Measurements from ENCODE around the gene RAB30.

The RAB30 gene

DNA sequence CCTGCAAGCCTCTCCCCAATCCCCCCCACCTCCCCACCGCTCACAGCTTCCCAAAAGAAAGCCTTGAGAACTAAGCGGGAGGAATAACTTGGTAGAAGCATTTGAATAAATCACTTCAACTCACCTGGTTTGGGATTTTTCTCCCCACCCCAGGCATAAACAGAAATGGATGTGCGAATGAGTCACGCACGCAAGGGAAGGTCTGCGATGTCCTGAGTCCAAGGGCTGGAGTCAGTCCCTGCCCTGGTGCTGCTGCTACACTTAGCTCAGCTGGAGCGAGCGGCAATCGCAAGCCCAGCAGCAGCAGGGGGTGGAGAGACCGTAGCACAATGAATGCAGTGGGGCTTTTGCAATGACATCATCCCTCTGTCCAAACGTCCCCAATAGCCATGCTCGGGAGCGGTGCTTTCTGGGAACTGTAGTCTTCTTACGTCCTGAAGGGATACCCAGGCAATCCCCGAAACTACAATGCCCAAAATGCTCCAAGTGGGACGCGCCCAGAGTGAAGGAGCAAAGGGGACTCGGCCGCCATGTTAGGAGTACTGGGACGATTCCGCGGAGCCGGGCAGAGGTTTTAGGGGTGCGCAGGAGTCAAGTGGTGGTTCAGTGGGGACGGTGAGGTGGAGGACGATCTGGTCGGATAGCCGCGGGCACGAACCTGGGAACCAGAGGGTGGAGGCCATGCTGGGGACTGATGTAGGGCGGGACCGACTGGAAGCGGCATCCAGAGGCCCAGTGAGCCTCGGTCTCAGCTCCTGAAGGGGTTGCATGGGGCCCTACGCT, at the start of gene RAB30 (continued):
- peak; percentile 61; the same call in 1 of the 2 replicates for TF ChIP-seq ZNF580 (tag by site-specific recombination; IDR thresholded peaks at IDR 0.05)
- no peak for TF ChIP-seq ZNF239 (tag by site-specific recombination; IDR thresholded peaks at IDR 0.05)
- TF ChIP-seq ZBTB20 (tag by site-specific recombination; IDR thresholded peaks at IDR 0.05) = peak; percentile 41; the same call in 1 of the 2 replicates
- peak; percentile 74; the same call in 1 of the 2 replicates for TF ChIP-seq ZNF24 (tag by site-specific recombination; IDR thresholded peaks at IDR 0.05)
- no peak for TF ChIP-seq ZNF274 (IDR thresholded peaks at IDR 0.05; ENCODE audit: low read length)
- no peak for TF ChIP-seq ZNF274 (tag by site-specific recombination; IDR thresholded peaks at IDR 0.05; ENCODE audit: borderline replicate concordance)
- TF ChIP-seq, protein P1, sequence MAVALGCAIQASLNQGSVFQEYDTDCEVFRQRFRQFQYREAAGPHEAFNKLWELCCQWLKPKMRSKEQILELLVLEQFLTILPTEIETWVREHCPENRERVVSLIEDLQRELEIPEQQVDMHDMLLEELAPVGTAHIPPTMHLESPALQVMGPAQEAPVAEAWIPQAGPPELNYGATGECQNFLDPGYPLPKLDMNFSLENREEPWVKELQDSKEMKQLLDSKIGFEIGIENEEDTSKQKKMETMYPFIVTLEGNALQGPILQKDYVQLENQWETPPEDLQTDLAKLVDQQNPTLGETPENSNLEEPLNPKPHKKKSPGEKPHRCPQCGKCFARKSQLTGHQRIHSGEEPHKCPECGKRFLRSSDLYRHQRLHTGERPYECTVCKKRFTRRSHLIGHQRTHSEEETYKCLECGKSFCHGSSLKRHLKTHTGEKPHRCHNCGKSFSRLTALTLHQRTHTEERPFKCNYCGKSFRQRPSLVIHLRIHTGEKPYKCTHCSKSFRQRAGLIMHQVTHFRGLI (tag by site-specific recombination; IDR thresholded peaks at IDR 0.05) = peak; percentile 97
- TF ChIP-seq PRDM1 (tag by site-specific recombination; IDR thresholded peaks at IDR 0.05) = peak; percentile 62; the same call in 1 of the 2 replicates
- TF ChIP-seq ZNF221 (tag by site-specific recombination; IDR thresholded peaks at IDR 0.05; ENCODE audit: borderline replicate concordance) = no peak
- TF ChIP-seq, protein P2, sequence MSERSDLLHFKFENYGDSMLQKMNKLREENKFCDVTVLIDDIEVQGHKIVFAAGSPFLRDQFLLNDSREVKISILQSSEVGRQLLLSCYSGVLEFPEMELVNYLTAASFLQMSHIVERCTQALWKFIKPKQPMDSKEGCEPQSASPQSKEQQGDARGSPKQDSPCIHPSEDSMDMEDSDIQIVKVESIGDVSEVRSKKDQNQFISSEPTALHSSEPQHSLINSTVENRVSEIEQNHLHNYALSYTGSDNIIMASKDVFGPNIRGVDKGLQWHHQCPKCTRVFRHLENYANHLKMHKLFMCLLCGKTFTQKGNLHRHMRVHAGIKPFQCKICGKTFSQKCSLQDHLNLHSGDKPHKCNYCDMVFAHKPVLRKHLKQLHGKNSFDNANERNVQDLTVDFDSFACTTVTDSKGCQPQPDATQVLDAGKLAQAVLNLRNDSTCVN (tag by site-specific recombination; optimal IDR thresholded peaks at IDR 0.05) = peak; percentile 68
- TF ChIP-seq ZNF140 (tag by site-specific recombination; IDR thresholded peaks at IDR 0.05) = 0 out of 2 replicates have a peak, but pooled peaks have one; percentile 45
- TF ChIP-seq ZNF529 (tag by site-specific recombination; IDR thresholded peaks at IDR 0.05; ENCODE audit: insufficient replicate concordance) = no peak

DNA sequence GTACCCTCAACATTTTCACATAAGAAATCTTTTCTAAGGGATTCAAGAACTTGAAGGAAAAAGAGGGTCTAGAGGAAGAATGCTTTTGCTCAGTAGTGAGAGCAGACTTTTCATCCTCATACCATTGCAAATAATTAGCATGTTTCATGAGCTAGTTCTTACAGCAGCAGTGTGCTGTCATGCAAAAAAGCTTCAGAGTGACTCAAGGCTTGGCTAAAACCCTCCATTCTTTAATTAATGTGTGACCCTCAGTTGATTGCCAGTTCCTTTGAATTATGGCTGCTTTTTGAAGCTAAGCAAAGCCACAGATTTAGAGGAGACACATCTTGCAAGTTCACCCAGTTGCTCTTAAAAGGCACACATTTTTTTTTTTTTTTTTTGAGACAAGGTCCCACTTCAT, 48.6 kb upstream of the RAB30 start:
- Histone ChIP-seq H3K36me3 (ENCODE audit: control insufficient read depth in 2 of 2, insufficient read depth in 1 of 2, low read length in 2 of 2) (no peaks in the 10 kb centered on the region), H3K4me1 (ENCODE audit: control insufficient read depth, insufficient read depth, low read length) (no peaks in the 10 kb centered on the region; the same call in 1 of the 2 replicates), H3K4me3 (ENCODE audit: low read depth, low read length) (no peak overlapping the region), H3K9me3 (ENCODE audit: control insufficient read depth, insufficient read depth, low read depth, low read length) (no peaks in the 10 kb centered on the region), H3K27ac (ENCODE audit: extremely low read depth, low read depth, low read length) (no peak overlapping the region)
- CTCF ChIA-PET = interaction anchor here (0.6 kb wide), 2 partner anchors 13 to 64 kb away, joined by 3 to 4 read pairs; no protein-coding TSS in a partner anchor
- POLR2A ChIA-PET = interaction anchor here (0.7 kb wide), 1 partner anchor 14 kb away, joined by 9 read pairs; no protein-coding TSS in a partner anchor
- no peak for TF ChIP-seq BCL11B (tag by site-specific recombination; IDR thresholded peaks at IDR 0.05; ENCODE audit: low read depth)
- TF ChIP-seq GLI4 (tag by site-specific recombination; IDR thresholded peaks at IDR 0.05) = no peak
- TF ChIP-seq ZNF560 (tag by site-specific recombination; IDR thresholded peaks at IDR 0.05; ENCODE audit: borderline replicate concordance) = no peak
- TF ChIP-seq ZSCAN16 (tag by site-specific recombination; IDR thresholded peaks at IDR 0.05) = no peak
- TF ChIP-seq ZNF10 (tag by site-specific recombination; IDR thresholded peaks at IDR 0.05) = no peak
- no peak for TF ChIP-seq SCRT2 (tag by site-specific recombination; IDR thresholded peaks at IDR 0.05)
- TF ChIP-seq ZNF16 (tag by site-specific recombination; IDR thresholded peaks at IDR 0.05; ENCODE audit: low read depth) = no peak
- no peak for TF ChIP-seq ZNF596 (tag by site-specific recombination; IDR thresholded peaks at IDR 0.05)
- no peak for TF ChIP-seq ZNF223 (tag by site-specific recombination; IDR thresholded peaks at IDR 0.05)
- no peak for TF ChIP-seq KLF7 (tag by site-specific recombination; IDR thresholded peaks at IDR 0.05; ENCODE audit: borderline replicate concordance)
- TF ChIP-seq ZNF335 (tag by site-specific recombination; conservative IDR thresholded peaks at IDR 0.05) = no peak
- TF ChIP-seq ZNF266 (tag by site-specific recombination; IDR thresholded peaks at IDR 0.05; ENCODE audit: low read depth) = no peak
- no peak for TF ChIP-seq ZNF175 (tag by site-specific recombination; IDR thresholded peaks at IDR 0.05)
- TF ChIP-seq, protein P3, sequence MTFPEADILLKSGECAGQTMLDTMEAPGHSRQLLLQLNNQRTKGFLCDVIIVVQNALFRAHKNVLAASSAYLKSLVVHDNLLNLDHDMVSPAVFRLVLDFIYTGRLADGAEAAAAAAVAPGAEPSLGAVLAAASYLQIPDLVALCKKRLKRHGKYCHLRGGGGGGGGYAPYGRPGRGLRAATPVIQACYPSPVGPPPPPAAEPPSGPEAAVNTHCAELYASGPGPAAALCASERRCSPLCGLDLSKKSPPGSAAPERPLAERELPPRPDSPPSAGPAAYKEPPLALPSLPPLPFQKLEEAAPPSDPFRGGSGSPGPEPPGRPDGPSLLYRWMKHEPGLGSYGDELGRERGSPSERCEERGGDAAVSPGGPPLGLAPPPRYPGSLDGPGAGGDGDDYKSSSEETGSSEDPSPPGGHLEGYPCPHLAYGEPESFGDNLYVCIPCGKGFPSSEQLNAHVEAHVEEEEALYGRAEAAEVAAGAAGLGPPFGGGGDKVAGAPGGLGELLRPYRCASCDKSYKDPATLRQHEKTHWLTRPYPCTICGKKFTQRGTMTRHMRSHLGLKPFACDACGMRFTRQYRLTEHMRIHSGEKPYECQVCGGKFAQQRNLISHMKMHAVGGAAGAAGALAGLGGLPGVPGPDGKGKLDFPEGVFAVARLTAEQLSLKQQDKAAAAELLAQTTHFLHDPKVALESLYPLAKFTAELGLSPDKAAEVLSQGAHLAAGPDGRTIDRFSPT (tag by site-specific recombination; IDR thresholded peaks at IDR 0.05) = no peak
- TF ChIP-seq, protein P4, sequence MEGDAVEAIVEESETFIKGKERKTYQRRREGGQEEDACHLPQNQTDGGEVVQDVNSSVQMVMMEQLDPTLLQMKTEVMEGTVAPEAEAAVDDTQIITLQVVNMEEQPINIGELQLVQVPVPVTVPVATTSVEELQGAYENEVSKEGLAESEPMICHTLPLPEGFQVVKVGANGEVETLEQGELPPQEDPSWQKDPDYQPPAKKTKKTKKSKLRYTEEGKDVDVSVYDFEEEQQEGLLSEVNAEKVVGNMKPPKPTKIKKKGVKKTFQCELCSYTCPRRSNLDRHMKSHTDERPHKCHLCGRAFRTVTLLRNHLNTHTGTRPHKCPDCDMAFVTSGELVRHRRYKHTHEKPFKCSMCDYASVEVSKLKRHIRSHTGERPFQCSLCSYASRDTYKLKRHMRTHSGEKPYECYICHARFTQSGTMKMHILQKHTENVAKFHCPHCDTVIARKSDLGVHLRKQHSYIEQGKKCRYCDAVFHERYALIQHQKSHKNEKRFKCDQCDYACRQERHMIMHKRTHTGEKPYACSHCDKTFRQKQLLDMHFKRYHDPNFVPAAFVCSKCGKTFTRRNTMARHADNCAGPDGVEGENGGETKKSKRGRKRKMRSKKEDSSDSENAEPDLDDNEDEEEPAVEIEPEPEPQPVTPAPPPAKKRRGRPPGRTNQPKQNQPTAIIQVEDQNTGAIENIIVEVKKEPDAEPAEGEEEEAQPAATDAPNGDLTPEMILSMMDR (tag by site-specific recombination; IDR thresholded peaks at IDR 0.05) = no peak
- TF ChIP-seq, protein P5, sequence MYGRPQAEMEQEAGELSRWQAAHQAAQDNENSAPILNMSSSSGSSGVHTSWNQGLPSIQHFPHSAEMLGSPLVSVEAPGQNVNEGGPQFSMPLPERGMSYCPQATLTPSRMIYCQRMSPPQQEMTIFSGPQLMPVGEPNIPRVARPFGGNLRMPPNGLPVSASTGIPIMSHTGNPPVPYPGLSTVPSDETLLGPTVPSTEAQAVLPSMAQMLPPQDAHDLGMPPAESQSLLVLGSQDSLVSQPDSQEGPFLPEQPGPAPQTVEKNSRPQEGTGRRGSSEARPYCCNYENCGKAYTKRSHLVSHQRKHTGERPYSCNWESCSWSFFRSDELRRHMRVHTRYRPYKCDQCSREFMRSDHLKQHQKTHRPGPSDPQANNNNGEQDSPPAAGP (tag by site-specific recombination; IDR thresholded peaks at IDR 0.05) = no peak
